GM12874 (cell line): ENCODE data around the gene LMTK3.

Experiments
- TF ChIP-seq, protein P1 (sequence below): IDR thresholded peaks from 2 replicates; pipeline ENCODE4 v1.5.1; 2011; ENCODE audit warnings: low read depth, mild to moderate bottlenecking, control low read depth, low read length, moderate library complexity; ENCODE audit not compliant: insufficient read depth

The LMTK3 gene

DNA sequence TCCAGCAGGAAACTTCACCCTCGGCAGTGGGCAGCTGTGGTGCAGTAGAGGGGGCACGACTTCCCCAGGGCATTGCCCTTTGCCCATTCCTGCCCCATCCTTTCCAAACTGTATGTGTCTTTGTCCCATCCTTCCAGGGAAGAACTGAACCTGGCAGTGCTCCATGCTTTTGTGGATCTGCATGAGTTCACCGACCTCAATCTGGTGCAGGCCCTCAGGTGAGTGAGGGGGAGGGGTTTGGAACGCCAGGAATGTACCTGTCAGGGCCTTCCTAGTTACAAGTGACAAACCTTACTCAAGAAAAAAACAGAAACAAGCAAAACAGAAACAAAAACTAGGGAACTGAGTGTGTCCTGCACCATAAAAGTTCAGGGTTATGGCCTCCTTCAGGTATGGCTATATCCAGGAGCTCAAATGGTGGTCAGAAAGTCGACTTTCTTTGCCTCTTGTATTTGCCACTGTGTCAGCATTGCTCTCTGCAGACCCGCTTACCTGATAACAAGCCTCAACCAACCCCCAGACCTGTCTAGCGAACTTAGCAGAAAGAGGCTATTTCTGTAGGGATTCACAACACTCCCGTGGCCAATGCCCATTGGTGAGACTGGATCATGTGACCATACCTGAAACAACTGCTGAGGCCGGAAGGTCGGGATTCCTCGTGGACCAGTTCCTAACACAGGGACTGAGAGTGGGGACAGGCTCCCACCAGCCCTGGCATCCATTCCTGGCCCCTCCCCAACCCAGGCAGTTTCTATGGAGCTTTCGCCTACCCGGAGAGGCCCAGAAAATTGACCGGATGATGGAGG is 38.3 kb downstream of the LMTK3 start:
- TF ChIP-seq, protein P1, sequence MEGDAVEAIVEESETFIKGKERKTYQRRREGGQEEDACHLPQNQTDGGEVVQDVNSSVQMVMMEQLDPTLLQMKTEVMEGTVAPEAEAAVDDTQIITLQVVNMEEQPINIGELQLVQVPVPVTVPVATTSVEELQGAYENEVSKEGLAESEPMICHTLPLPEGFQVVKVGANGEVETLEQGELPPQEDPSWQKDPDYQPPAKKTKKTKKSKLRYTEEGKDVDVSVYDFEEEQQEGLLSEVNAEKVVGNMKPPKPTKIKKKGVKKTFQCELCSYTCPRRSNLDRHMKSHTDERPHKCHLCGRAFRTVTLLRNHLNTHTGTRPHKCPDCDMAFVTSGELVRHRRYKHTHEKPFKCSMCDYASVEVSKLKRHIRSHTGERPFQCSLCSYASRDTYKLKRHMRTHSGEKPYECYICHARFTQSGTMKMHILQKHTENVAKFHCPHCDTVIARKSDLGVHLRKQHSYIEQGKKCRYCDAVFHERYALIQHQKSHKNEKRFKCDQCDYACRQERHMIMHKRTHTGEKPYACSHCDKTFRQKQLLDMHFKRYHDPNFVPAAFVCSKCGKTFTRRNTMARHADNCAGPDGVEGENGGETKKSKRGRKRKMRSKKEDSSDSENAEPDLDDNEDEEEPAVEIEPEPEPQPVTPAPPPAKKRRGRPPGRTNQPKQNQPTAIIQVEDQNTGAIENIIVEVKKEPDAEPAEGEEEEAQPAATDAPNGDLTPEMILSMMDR = no peak

DNA sequence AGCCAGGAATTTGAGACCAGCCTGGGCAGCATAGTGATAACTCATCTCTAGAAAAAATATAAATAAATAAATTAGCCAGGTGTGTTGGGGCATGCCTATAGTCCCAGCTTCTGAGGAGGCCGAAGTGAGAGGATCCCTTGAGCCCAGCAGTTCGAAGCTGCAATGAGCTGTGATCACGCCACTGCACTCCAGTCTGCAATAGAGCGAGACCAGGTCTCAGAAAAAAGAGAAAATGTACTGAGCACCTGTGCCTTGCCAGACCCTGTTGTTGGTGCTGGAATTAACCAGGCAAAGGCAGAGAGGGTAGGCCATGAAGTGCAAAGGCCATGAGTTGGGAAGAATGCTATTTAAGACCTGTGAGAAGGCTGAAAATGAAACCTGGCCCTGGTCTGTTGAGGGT is 39.8 kb downstream of the LMTK3 start:
- TF ChIP-seq, protein P1 = no peak

DNA sequence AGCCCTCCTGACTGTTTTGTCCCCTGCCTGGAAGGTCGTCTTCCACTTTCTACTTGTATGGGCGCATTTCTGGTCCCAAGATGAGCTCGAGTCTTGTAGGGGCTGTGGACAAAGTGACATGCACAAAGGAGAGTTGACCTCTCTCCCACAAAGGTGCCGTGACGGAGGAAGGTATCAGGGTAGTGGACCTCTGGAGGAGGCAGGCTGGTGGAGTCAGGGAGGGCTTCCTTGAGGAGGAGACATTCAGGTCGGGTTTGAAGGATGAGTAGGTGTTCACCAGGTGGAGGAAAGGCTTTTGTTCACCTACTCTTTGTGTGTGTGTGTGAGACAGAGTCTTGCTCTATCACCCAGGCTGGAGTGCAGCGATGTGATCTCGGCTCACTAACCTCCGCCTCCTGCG is 40.8 kb downstream of the LMTK3 start:
- TF ChIP-seq, protein P1 = no peak

DNA sequence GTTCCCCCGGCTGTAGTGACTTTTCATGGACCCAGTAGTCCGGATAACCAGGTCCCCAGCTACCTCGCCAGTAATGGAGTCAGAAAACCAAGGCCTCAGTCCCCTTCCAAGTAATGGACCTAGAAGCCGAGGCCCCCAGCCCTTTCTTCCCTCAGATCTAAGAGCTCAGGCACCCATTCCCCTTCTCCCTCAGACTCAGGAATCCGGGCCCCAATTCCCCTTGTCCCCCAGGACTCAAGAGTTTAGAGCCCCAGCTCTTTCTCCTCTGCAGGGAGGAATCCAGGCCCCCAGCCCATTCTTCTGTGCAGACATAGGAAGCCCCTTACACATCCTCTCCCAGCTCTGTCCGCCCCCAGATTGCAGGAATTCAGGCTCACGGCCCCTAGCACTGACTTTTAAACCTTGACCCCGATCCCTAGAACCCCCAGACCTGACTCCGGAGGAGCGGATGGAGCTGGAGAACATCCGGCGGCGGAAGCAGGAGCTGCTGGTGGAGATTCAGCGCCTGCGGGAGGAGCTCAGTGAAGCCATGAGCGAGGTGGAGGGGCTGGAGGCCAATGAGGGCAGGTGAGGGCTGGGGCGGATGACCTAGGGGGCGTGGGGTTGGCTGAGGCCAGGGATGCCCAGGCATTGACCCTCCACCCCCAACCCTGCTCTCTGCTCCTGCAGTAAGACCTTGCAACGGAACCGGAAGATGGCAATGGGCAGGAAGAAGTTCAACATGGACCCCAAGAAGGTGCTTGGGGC is 41.5 kb downstream of the LMTK3 start:
- TF ChIP-seq, protein P1 = no peak

DNA sequence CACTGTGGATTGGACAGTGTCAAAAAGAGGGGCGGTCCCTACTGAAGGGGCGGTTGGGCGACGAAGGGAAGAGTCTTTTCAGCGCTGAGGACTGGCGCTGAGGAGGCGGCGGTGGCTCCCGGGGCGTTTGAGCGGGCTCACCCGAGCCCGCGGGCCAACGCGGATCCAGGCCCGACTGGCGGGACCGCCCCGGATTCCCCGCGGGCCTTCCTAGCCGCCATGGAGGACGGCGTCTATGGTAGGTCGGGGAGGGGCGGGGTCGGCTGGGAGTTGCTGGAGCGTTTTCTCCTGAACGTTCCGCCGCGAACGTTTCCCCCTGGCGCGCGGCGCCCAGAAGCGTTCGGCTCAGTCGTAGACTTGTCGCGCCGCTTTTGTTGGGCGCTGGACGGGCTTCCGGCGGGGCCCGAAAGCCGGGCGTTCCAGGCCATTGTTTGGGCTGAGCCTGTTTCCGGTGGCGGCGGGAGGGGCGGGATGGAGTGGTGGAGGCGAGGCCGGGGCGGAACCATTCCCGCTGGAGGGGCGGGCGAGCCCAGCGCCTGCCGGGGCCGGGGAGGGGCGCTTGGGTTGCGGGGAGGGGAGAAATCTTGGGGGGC is 42.2 kb downstream of the LMTK3 start, which contains the start of gene CYTH2:
CYTH2 (plus strand) TSS at position 81 of the 593 bp plus-strand sequence; CDS start at position 220, 139 bp downstream.
- TF ChIP-seq, protein P1 = no peak

DNA sequence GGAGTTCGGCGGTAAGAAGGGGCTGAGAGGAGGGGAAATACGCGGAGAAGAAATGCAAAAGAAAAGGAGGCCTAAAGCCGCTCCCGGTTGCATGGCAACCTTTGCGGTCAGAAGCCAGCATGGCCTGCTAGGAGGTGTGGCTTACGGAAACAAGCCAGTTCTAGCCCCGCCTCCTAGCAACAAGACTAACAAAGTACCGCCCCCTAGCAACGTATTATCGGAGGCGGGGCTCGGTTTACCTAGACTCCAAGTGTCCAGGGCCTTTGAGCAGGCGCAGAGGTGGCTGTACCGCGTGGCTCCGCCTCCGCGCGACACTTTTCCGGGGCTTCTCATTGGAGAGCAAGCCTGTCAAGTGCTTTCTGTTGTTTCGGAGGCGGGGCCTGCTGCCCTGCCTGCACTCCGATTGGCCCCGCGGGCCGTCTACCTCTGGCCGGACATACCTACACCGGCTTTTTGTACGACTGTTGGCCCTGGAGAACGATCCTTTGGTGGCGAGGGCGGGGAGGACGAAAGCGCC is 42.8 kb downstream of the LMTK3 start:
- TF ChIP-seq, protein P1 = no peak
